Bronchus fibroblast of lung (primary cell): ENCODE data around the gene CFLAR. TPM values are rescaled to one million over a fixed set of nuclear protein-coding genes. Genes with fewer than 3 reads are reported as not detected.

ENCODE experiments used
- total RNA-seq: library from RNA; depleted of rRNA; stranded (reverse); fragments of >200 nt; gene quantifications from 2 replicates; pipeline ENCODE4 v1.2.3, GENCODE V29; 2015

Gene CFLAR
- total RNA-seq, result 19.5 and 24.7 TPM in 2 replicates

DNA sequence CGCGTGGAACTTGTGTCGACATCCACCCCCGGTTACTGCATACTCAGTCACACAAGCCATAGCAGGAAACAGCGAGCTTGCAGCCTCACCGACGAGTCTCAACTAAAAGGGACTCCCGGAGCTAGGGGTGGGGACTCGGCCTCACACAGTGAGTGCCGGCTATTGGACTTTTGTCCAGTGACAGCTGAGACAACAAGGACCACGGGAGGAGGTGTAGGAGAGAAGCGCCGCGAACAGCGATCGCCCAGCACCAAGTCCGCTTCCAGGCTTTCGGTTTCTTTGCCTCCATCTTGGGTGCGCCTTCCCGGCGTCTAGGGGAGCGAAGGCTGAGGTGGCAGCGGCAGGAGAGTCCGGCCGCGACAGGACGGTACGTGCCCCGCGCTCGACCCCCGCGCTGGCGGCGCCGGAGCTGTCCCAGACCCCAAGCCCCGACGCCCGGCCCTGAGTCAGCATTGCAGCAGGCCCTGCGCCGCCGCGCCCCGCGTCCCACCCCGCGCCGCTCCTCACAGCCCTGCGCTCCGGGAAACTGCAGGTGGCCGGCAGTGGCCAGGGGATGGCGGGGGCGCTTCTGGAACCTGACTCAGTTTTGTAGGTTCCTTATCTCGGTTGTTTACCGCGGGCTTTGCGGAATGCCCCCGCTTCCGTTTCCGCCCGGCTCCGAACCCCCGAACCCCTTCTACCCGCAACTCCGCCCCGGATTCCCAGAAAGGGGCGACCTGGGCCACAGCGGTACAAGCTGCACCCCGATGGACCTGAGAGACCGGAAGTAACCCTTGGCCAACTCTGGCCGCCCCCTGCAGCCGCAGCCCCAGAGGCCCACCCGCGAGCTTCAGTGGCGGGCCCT is at the start of gene CFLAR:
Gene CFLAR (plus strand): TSS at position 50 of the 844 bp plus-strand sequence. CDS start 13,702 bp downstream, outside the sequence.

DNA sequence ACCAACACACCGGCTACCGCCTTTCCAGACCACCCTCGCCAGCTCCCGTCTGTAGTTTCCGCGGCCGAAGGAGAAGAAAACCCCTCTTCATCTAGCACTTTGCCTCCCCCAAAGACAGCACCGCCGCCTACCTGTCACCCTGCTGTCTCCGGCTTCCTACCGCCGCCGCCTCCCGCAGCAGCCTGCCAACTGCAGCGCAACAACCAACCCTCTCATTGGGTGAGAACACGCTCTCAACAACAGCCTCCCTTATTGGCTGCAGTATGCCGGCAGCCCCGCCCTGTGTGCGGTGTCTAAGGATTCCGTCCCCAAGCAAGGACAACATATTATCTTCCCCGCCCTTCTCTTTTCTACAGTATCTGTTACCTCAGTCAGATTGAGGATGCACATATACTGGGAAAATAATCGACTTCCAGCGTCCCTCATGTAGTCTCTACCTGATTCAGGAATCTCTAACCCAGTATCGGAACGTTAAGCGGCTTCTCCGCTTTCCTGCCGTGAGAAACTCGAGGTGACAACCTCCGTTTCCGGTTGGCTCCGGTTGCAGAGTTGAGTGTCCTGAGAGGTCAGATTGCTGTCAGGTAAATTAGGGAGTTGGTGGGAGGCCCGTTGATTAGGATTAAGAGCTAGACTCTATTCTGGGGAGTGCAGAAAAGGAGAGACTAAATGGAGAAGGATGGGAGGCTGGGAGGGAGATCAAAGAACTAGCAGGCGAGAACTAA is 44.3 kb upstream of the CFLAR start, which contains the start of the genes HYCC2 and NDUFB3:
Gene HYCC2 (minus strand): TSS at position 193 of the 722 bp plus-strand sequence. CDS start 47,662 bp downstream, outside the sequence.
Gene NDUFB3 (plus strand): TSS at position 523 of the 722 bp plus-strand sequence. CDS start 6,882 bp downstream, outside the sequence.

DNA sequence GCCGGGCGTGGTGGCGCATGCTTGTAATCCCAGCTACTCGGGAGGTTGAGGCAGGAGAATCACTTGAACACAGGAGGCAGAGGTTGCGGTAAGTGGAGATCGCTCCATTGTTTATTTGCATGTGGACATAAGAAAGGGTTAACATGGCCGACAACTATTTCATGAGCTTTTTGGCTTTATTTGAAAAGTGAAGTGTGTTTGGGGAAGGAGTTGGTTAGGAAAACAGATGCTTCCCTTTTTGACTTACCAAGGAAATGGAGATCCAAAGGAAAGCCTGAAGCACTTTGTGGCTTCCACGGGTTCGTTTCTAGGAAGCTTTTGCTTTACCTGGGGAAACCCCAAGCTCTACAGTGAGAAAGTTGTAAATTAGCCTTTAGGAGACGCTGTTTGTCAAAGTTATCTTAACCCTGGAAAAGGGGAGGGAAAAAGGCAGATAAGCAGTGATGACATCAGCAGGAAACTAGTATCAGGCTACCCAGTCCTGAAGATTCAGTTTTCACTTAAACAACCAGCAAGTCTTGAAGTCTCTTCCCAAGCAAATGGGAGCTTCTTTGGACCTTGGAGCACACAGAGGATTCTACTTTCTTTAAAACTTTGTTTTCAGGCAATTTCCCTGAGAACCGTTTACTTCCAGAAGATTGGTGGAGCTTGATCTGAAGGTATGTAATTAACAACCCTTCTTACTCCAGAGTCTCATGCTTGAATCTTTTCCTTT is 66.8 kb downstream of the CFLAR start, which contains the start of gene CASP10:
Gene CASP10 (plus strand): TSS at position 492 of the 715 bp plus-strand sequence. CDS start 2,637 bp downstream, outside the sequence.

Other genes starting within 250 kb of the CFLAR start
- gene PPIL3, start 227.1 kb upstream of the CFLAR start, total RNA-seq, result 44.2 and 55.6 TPM in 2 replicates
- 25.7 and 33.6 TPM in 2 replicates for gene NIF3L1, start 226.8 kb upstream of the CFLAR start, total RNA-seq
- gene ORC2, start 152.5 kb upstream of the CFLAR start, total RNA-seq, result 10.4 and 12.4 TPM in 2 replicates
- 1.8 and 3.0 TPM in 2 replicates for gene HYCC2, start 44.5 kb upstream of the CFLAR start, total RNA-seq
- gene NDUFB3, start 44.2 kb upstream of the CFLAR start, total RNA-seq, result 85.3 and 100 TPM in 2 replicates
- gene CASP10, start 67.0 kb downstream of the CFLAR start, total RNA-seq, result 1.3 and 1.5 TPM in 2 replicates
- 16.8 and 18.3 TPM in 2 replicates for gene CASP8, start 144.4 kb downstream of the CFLAR start, total RNA-seq
- not detected in 2 replicates for gene FLACC1, start 241.2 kb downstream of the CFLAR start, total RNA-seq